H1 (cell line): ENCODE results near the gene DMGDH. TPM values are rescaled to one million over a fixed set of nuclear protein-coding genes. Genes with fewer than 3 reads are reported as not detected.

Experiments used
- CTCF ChIA-PET: fragments of 300-600 bp; sonication (Branson Sonifier 250); formaldehyde crosslinking; loops from one replicate; lab custom pipeline; 2021; ENCODE audit not compliant: partially characterized antibody; lab: Charles Lee
- POLR2A ChIA-PET: fragments of 300-600 bp; sonication (Branson Sonifier 250); formaldehyde crosslinking; loops from one replicate; lab custom pipeline; 2021; ENCODE audit warnings: inconsistent platforms; ENCODE audit not compliant: partially characterized antibody; lab: Charles Lee
- DNase-seq, 2 experiments: peaks; one replicate each; pipeline versions ENCODE4 v3.0.0 to v3.0.0-alpha.2; 2010 to 2022; ENCODE audit warnings: low spot score in 2 of 2, low read depth in 1 of 2, mixed read lengths in 1 of 2
- FAIRE-seq: peaks from 2 replicates; lab custom pipeline; 2011; peaks lifted over from hg19 to GRCh38; lab: Jason Lieb, UNC
- H2AFZ ChIP-seq: 2 replicates; pipeline ENCODE4 v1.8.1; 2012; ENCODE audit warnings: low read length, inconsistent platforms
- H2AK5ac ChIP-seq: 2 replicates; pipeline ENCODE4 v1.6.1; 2013; ENCODE audit warnings: low read depth, low read length
- H2BK120ac ChIP-seq: replicated peaks from 2 replicates; pipeline ENCODE3; 2013; ENCODE audit warnings: low read depth, low read length, inconsistent platforms
- H2BK12ac ChIP-seq: 2 replicates; pipeline ENCODE4 v1.6.1; 2013; ENCODE audit warnings: low read depth, low read length
- H2BK15ac ChIP-seq: 2 replicates; pipeline ENCODE4 v1.6.1; 2013; ENCODE audit warnings: low read length
- H2BK20ac ChIP-seq: 2 replicates; pipeline ENCODE4 v1.6.1; 2013; ENCODE audit warnings: low read length
- H2BK5ac ChIP-seq: 2 replicates; pipeline ENCODE4 v1.6.1; 2013; ENCODE audit warnings: low read depth, low read length
- H3K14ac ChIP-seq: 2 replicates; pipeline ENCODE4 v1.6.1; 2013; ENCODE audit warnings: inconsistent platforms; ENCODE audit not compliant: insufficient read length
- H3K18ac ChIP-seq: 2 replicates; pipeline ENCODE4 v1.6.1; 2013; ENCODE audit warnings: low read length; ENCODE audit errors: extremely low read depth
- H3K23ac ChIP-seq: 2 replicates; pipeline ENCODE4 v1.6.1; 2013; ENCODE audit warnings: inconsistent platforms; ENCODE audit not compliant: insufficient read length
- H3K23me2 ChIP-seq: 2 replicates; pipeline ENCODE4 v1.6.1; 2013; ENCODE audit warnings: low read depth, low read length
- H3K27ac ChIP-seq: 2 replicates; pipeline ENCODE4 v1.6.1; 2011; ENCODE audit warnings: low read depth, low read length, inconsistent platforms
- H3K27me3 ChIP-seq, 4 experiments: replicated peaks in 1 of 4; 1 replicate in 1 of 4; 2 replicates in 3 of 4; pipeline versions ENCODE4 v1.6.1 to v1.8.1; 2011 to 2013; ENCODE audit warnings: low read length in 3 of 4, mild to moderate bottlenecking in 3 of 4, inconsistent platforms in 2 of 4, mixed read lengths in 2 of 4, moderate library complexity in 1 of 4; ENCODE audit not compliant: control insufficient read depth in 3 of 4, insufficient read depth in 3 of 4; ENCODE audit errors: extremely low read depth in 1 of 4
- H3K36me3 ChIP-seq, 4 experiments: 2 replicates each; pipeline versions ENCODE4 v1.6.1 to v1.8.1; 2011 to 2013; ENCODE audit warnings: mild to moderate bottlenecking in 4 of 4, low read length in 3 of 4, moderate library complexity in 2 of 4, control low read depth in 1 of 4, inconsistent platforms in 1 of 4; ENCODE audit not compliant: insufficient read depth in 4 of 4, control insufficient read depth in 2 of 4
- H3K4ac ChIP-seq: replicated peaks from 2 replicates; pipeline ENCODE3; 2013; ENCODE audit warnings: low read length, low read depth, mixed read lengths, inconsistent platforms; ENCODE audit not compliant: insufficient read length
- H3K4me1 ChIP-seq, 4 experiments: replicated peaks in 1 of 4; 1 replicate in 1 of 4; 2 replicates in 3 of 4; pipeline versions ENCODE4 v1.6.1 to v1.8.1; 2011 to 2013; ENCODE audit warnings: low read length in 3 of 4, inconsistent platforms in 2 of 4, mixed read lengths in 1 of 4; ENCODE audit not compliant: insufficient read depth in 4 of 4, control insufficient read depth in 3 of 4
- H3K4me2 ChIP-seq, 2 experiments: 2 replicates each; pipeline versions ENCODE4 v1.6.1 to v1.8.1; 2011 to 2013; ENCODE audit warnings: low read depth in 2 of 2, low read length in 2 of 2, control low read depth in 1 of 2, inconsistent platforms in 1 of 2, mild to moderate bottlenecking in 1 of 2; ENCODE audit not compliant: insufficient read depth in 1 of 2
- H3K4me3 ChIP-seq, 4 experiments: fragments of 200-600, 300-600 bp in 1 of 4; sonication (generic), shearing (Covaris generic), sonication (Bioruptor Twin) in 1 of 4; 2 replicates each; pipeline versions ENCODE4 v1.5.1 to v1.8.1; 2011 to 2016; ENCODE audit warnings: low read length in 4 of 4, low read depth in 3 of 4, control low read depth in 2 of 4, inconsistent platforms in 2 of 4, mild to moderate bottlenecking in 2 of 4, mixed read lengths in 1 of 4, moderate library complexity in 1 of 4; ENCODE audit not compliant: insufficient read depth in 2 of 4; ENCODE audit errors: extremely low read depth in 1 of 4
- H3K56ac ChIP-seq: replicated peaks from 2 replicates; pipeline ENCODE3; 2013; ENCODE audit warnings: low read depth, mild to moderate bottlenecking, mixed read lengths, low read length, inconsistent platforms; ENCODE audit not compliant: insufficient read length
- H3K79me1 ChIP-seq: 2 replicates; pipeline ENCODE4 v1.6.1; 2013; ENCODE audit warnings: low read depth, low read length, control low read depth
- H3K79me2 ChIP-seq, 2 experiments: 2 replicates each; pipeline versions ENCODE4 v1.6.1 to v1.8.1; 2012 to 2013; ENCODE audit warnings: low read length in 2 of 2, mild to moderate bottlenecking in 2 of 2, inconsistent platforms in 1 of 2; ENCODE audit not compliant: insufficient read depth in 2 of 2, control insufficient read depth in 1 of 2
- H3K9ac ChIP-seq, 4 experiments: replicated peaks in 1 of 4; 1 replicate in 1 of 4; 2 replicates in 3 of 4; pipeline versions ENCODE4 v1.6.1 to v1.8.1; 2011 to 2013; ENCODE audit warnings: low read depth in 3 of 4, low read length in 3 of 4, control low read depth in 2 of 4, mild to moderate bottlenecking in 2 of 4, moderate library complexity in 2 of 4, inconsistent platforms in 1 of 4; ENCODE audit errors: extremely low read depth in 1 of 4
- H3K9me3 ChIP-seq, 2 experiments: 2 replicates each; pipeline versions ENCODE4 v1.6.1 to v1.8.1; 2012 to 2013; ENCODE audit warnings: mild to moderate bottlenecking in 2 of 2, moderate library complexity in 2 of 2, control low read depth in 1 of 2, inconsistent platforms in 1 of 2, low read depth in 1 of 2, low read length in 1 of 2, mixed read lengths in 1 of 2; ENCODE audit not compliant: insufficient read depth in 2 of 2
- H4K20me1 ChIP-seq, 2 experiments: replicated peaks in 1 of 2; 2 replicates each; pipeline versions ENCODE3 to v1.8.1; 2011 to 2013; ENCODE audit warnings: inconsistent platforms in 2 of 2, low read length in 2 of 2, mild to moderate bottlenecking in 1 of 2; ENCODE audit not compliant: insufficient read depth in 2 of 2, control insufficient read depth in 1 of 2
- H4K5ac ChIP-seq: 2 replicates; pipeline ENCODE4 v1.6.1; 2013; ENCODE audit warnings: low read length, low read depth, mixed read lengths, inconsistent platforms; ENCODE audit not compliant: insufficient read length
- H4K8ac ChIP-seq: 2 replicates; pipeline ENCODE4 v1.8.0; 2013; ENCODE audit warnings: mild to moderate bottlenecking, moderate library complexity, low read length, inconsistent platforms; ENCODE audit not compliant: insufficient read depth; ENCODE audit errors: extremely low read depth
- H4K91ac ChIP-seq: replicated peaks from 2 replicates; pipeline ENCODE3; 2013; ENCODE audit warnings: low read length, mixed read lengths, inconsistent platforms; ENCODE audit not compliant: insufficient read length
- BRCA1 ChIP-seq: IDR thresholded peaks from 2 replicates; pipeline ENCODE4 v1.6.1; 2012; ENCODE audit warnings: low read depth, low read length, improper control_type of control experiment
- CTCF ChIP-seq, 3 experiments: IDR thresholded peaks; 1 replicate in 2 of 3; 2 replicates in 1 of 3; pipeline versions ENCODE4 v1.5.1 to v1.6.1; 2011; ENCODE audit warnings: low read length in 3 of 3, mild to moderate bottlenecking in 3 of 3, inconsistent platforms in 2 of 3, low read depth in 1 of 3, moderate library complexity in 1 of 3; ENCODE audit not compliant: insufficient read depth in 1 of 3; ENCODE audit errors: control extremely low read depth in 1 of 3
- GABPA ChIP-seq: IDR thresholded peaks from 2 replicates; pipeline ENCODE4 v1.6.1; 2011; ENCODE audit warnings: mild to moderate bottlenecking, low read length, moderate library complexity, borderline replicate concordance; ENCODE audit not compliant: insufficient read depth
- PHF8 ChIP-seq: fragments of 200-600 bp; sonication (generic); conservative IDR thresholded peaks from 2 replicates; pipeline ENCODE4 v1.7.1; 2012; ENCODE audit warnings: low read depth, mild to moderate bottlenecking, inconsistent platforms, low read length, moderate library complexity
- POLR2A ChIP-seq, 2 experiments: IDR thresholded peaks; 1 replicate in 1 of 2; 2 replicates in 1 of 2; pipeline ENCODE4 v1.6.1; 2011; ENCODE audit warnings: low read depth in 2 of 2, low read length in 2 of 2, mild to moderate bottlenecking in 2 of 2; ENCODE audit errors: control extremely low read depth in 1 of 2
- SAP30 ChIP-seq: fragments of 300-600 bp; sonication (generic); IDR thresholded peaks from 2 replicates; pipeline ENCODE4 v1.7.1; 2012; ENCODE audit warnings: low read length, moderate library complexity, mild to moderate bottlenecking, inconsistent platforms; ENCODE audit not compliant: insufficient read depth, insufficient replicate concordance
- SP4 ChIP-seq: IDR thresholded peaks from 2 replicates; pipeline ENCODE4 v1.6.1; 2012; ENCODE audit warnings: low read length, inconsistent platforms
- SUZ12 ChIP-seq: fragments of 200-600 bp; sonication (generic); IDR thresholded peaks from 2 replicates; pipeline ENCODE4 v1.6.1; 2012; ENCODE audit warnings: mild to moderate bottlenecking, inconsistent platforms, low read length, moderate library complexity, mixed read lengths
- TAF1 ChIP-seq: IDR thresholded peaks from 2 replicates; pipeline ENCODE4 v1.6.1; 2011; ENCODE audit warnings: mild to moderate bottlenecking, low read depth, low read length
- TAF7 ChIP-seq: optimal IDR thresholded peaks from 2 replicates; pipeline ENCODE3; 2011; ENCODE audit warnings: low read depth, mild to moderate bottlenecking, inconsistent platforms, low read length, moderate library complexity, borderline replicate concordance
- YY1 ChIP-seq: IDR thresholded peaks from 2 replicates; pipeline ENCODE4 v1.6.1; 2011; ENCODE audit warnings: low read depth, mild to moderate bottlenecking, low read length
- WGBS, 2 experiments: shearing (Covaris generic) in 1 of 2; methylation state at CpG; one replicate each; pipeline versions ENCODE4 v1.1.6 to v1.1.7; 2013 to 2015; ENCODE audit warnings: low lambda C conversion rate in 2 of 2, mixed read lengths in 2 of 2, inconsistent platforms in 1 of 2, low coverage in 1 of 2, missing lambda C conversion rate in 1 of 2; ENCODE audit not compliant: insufficient replicate concordance in 2 of 2, insufficient coverage in 1 of 2, insufficient read length in 1 of 2; ENCODE audit errors: extremely low coverage in 1 of 2, missing lambda C conversion rate in 1 of 2; 5-methylcytosine and 5-hydroxymethylcytosine counted together
- polyA plus RNA-seq, 7 experiments: library from polyadenylated mRNA; depleted of rRNA in 3 of 7; stranded (reverse) in 5 of 7; unstranded in 2 of 7; fragments of >200 nt in 5 of 7; fragments of 200-250 nt in 2 of 7; gene quantifications; 1 replicate in 5 of 7; 2 replicates in 1 of 7; 4 replicates in 1 of 7; pipeline versions ENCODE4 v1.2.1 to v1.2.3, GENCODE V29; 2011 to 2013; ENCODE audit warnings: missing spikeins in 2 of 7, mixed read lengths in 2 of 7
- total RNA-seq: library from RNA; stranded (reverse); fragmentation: NEBNext Ultra II Directional; extraction: Animal tissue kit (Norgen Biotek cat#: 25700); gene quantifications from 2 replicates; pipeline ENCODE4 v1.2.1, GENCODE V29; 2021
- TF ChIP-seq, protein P1 (sequence below): IDR thresholded peaks from 2 replicates; pipeline ENCODE4 v1.6.1; 2012; ENCODE audit warnings: inconsistent platforms

The DMGDH gene
- total and polyA plus RNA-seq, 2 of the 8 experiments (the other 6 are each of a cell fraction or from before 2014, with no cell fraction given): 0.15 TPM; not detected in 1

GRCh38 chr5:79081779-79082178 is 12.3 kb upstream of the DMGDH start:
- H4K20me1 ChIP-seq: peaks cover 0 to 2% of the 10 kb centered on the region in 2 experiments
- no peaks in the 10 kb centered on the region for H3K79me2 ChIP-seq
- no peak overlapping the region for H2AK5ac ChIP-seq
- POLR2A ChIA-PET: no interaction called here
- no peak overlapping the region for H4K5ac ChIP-seq
- H3K9ac ChIP-seq: no peak overlapping the region
- H2BK120ac ChIP-seq: no peak overlapping the region
- no peak overlapping the region for H4K8ac ChIP-seq
- H2BK15ac ChIP-seq: no peak overlapping the region
- H3K4me1 ChIP-seq: no peaks in the 10 kb centered on the region
- H4K91ac ChIP-seq: no peak overlapping the region
- CTCF ChIA-PET: interaction anchor here (1.2 kb wide), 1 partner anchor 182 kb away, joined by 3 read pairs; no protein-coding TSS in a partner anchor
- no peaks in the 10 kb centered on the region for H3K9me3 ChIP-seq
- H2BK5ac ChIP-seq: no peak overlapping the region
- no peak overlapping the region for H3K14ac ChIP-seq
- no peak overlapping the region for H2BK20ac ChIP-seq
- no peaks in the 10 kb centered on the region; a peak in 1 of 7 replicates for H3K27me3 ChIP-seq
- H3K23me2 ChIP-seq: peaks cover 3% of the 10 kb centered on the region; the same call in 1 of the 2 replicates
- H3K27ac ChIP-seq: no peak overlapping the region
- DNase-seq (no peak), FAIRE-seq (no peak)
- H3K4me3 ChIP-seq: no peak overlapping the region
- H3K4ac ChIP-seq: no peak overlapping the region
- WGBS, 2 experiments: 91% methylated on average over 5 of the region's 5 CpGs; no CpG with 5 or more reads in 1 of the 2 experiments
- H2AFZ ChIP-seq: no peak overlapping the region
- H3K56ac ChIP-seq: no peak overlapping the region
- no peaks in the 10 kb centered on the region for H3K79me1 ChIP-seq
- H3K18ac ChIP-seq: no peak overlapping the region
- H3K4me2 ChIP-seq: no peak overlapping the region
- H2BK12ac ChIP-seq: no peak overlapping the region
- H3K23ac ChIP-seq: no peak overlapping the region
- no peaks in the 10 kb centered on the region for H3K36me3 ChIP-seq
- TF ChIP-seq POLR2A (IDR thresholded peaks at IDR 0.05; ENCODE audit: control extremely low read depth in 1 of 2, low read depth in 2 of 2, low read length in 2 of 2) (no peak), TAF7 (no peak), BRCA1 (no peak), SUZ12 (no peak), CTCF (IDR thresholded peaks at IDR 0.05; ENCODE audit: control extremely low read depth in 1 of 3, insufficient read depth in 1 of 3, low read depth in 1 of 3, low read length in 3 of 3) (no peak), SP4 (no peak), SAP30 (no peak), YY1 (no peak), GABPA (no peak), TAF1 (no peak), PHF8 (no peak)
- TF ChIP-seq, protein P1, sequence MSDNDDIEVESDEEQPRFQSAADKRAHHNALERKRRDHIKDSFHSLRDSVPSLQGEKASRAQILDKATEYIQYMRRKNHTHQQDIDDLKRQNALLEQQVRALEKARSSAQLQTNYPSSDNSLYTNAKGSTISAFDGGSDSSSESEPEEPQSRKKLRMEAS: no peak
